VCaP (cell line): ENCODE data around the gene RHOC.

ENCODE experiments used
- H3K27ac ChIP-seq: fragments of 450-650 bp; 2 replicates; pipeline ENCODE4 v1.5.1; 2017
- TF ChIP-seq, protein P1 (sequence below): fragments of 450-650 bp; conservative IDR thresholded peaks from 2 replicates; pipeline ENCODE4 v1.5.1; 2017; ENCODE audit warnings: mild to moderate bottlenecking, moderate library complexity

RHOC gene

DNA sequence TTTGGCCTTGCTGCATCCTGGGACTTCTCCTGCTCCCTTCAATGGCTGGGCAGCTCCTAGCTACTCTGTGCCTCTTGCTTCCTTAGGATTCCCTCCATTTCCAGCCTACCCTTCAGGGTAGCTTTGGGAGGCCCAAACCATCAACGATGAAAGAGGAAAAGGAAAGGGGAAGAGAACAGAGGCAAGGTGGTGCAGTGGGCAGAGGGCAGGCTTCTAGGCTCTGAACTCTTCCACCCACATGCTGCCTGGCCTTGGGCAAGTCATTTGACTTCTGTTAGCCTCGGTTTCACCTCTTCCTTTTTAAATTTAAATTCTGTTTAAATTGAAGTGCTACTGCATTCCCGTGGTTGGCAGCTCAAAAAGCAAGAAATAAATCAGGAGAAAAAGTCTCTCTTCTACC lies 13.9 kb upstream of the RHOC start:
- TF ChIP-seq, protein P1, sequence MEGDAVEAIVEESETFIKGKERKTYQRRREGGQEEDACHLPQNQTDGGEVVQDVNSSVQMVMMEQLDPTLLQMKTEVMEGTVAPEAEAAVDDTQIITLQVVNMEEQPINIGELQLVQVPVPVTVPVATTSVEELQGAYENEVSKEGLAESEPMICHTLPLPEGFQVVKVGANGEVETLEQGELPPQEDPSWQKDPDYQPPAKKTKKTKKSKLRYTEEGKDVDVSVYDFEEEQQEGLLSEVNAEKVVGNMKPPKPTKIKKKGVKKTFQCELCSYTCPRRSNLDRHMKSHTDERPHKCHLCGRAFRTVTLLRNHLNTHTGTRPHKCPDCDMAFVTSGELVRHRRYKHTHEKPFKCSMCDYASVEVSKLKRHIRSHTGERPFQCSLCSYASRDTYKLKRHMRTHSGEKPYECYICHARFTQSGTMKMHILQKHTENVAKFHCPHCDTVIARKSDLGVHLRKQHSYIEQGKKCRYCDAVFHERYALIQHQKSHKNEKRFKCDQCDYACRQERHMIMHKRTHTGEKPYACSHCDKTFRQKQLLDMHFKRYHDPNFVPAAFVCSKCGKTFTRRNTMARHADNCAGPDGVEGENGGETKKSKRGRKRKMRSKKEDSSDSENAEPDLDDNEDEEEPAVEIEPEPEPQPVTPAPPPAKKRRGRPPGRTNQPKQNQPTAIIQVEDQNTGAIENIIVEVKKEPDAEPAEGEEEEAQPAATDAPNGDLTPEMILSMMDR, result no peak
- no peak overlapping the region for H3K27ac ChIP-seq

DNA sequence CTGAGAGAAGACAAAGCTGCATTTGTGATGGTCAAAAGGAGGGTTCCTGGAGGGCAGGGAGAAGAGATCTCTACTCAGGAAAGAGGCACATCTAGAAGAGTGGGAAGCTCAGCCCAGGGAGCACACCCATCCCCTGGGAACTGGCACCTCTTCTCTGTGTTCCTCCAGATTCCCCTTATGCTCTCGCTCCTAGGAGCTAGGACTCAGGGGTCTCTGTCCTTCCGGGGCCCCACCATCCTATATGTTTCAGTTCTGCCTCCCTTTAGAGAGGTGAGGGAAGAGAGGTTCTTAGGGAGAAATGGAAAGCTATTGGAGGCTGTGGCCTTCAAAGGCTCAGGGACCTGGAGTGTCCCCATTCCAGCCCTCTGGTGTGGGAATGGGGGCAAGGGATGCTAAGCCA lies 12.8 kb upstream of the RHOC start:
- no peak overlapping the region for H3K27ac ChIP-seq
- TF ChIP-seq, protein P1, result no peak

DNA sequence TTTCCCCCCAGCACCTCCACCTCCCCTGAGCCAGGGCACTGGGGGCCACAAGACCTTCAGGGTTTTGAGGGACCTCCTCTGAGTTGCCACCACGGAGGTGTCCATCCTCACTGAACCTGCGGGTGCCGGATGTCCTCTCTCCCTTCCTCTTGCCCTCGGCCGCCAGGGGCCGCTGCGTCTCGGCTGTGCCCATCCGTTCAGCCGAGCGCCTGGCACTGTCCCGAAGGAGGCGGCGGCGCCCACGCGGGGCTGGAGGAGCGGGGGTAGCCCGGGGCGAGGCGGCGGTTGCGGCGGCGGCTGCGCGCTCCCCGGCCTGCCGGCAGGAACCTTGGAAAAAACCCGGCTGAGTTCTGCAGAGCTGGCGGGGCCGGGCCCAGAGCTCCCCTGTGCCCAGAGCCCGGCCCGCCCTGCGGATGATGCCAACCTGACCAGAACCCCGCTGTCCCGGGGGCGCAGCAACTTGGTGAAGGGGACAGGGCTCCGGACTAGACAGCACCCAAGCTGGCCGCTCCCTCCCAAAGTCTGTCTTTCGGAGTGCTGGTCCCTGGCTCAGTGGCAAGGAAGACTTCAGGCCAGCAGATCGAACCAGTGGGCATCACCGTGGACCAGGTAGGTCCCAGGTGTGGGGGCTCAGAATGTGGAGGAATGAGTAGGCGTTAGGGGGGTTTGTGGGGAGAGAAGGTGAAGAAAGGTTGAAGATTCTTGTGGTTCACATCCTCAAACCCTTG lies 11.9 kb upstream of the RHOC start:
- peak overlapping the region; percentile 21; the same call in 1 of the 2 replicates for H3K27ac ChIP-seq
- TF ChIP-seq, protein P1, result peak; percentile 95

DNA sequence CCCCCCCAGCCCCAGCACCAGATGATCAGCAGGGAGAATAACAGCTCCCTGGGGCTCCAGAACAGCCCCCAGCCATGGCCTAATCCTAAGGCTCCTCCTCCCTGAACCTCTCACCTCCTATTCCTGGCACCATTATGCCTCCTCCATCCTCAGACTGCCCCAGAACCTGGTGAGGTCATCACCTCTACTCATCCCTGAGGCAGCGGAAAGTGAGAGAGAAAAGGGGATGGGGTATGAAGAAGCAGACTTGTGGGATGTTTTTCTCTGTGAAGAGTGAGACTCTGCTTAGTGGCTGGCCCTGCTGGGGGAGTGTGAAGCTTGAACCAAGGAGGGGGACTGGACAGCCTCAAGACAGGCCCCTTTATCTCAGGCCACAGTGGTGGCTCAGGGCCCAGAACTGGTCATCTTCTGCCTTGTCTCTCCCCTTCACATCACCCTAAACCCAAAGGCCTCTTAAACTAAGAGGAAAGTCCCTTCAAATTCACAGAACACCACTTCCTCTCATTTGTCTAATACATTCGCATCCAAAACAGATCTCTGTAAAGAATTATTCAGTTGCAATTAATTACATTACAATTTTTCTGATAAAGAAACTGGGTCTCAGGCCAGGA lies 10.4 kb upstream of the RHOC start:
- TF ChIP-seq, protein P1, result no peak
- H3K27ac ChIP-seq, result no peak overlapping the region

DNA sequence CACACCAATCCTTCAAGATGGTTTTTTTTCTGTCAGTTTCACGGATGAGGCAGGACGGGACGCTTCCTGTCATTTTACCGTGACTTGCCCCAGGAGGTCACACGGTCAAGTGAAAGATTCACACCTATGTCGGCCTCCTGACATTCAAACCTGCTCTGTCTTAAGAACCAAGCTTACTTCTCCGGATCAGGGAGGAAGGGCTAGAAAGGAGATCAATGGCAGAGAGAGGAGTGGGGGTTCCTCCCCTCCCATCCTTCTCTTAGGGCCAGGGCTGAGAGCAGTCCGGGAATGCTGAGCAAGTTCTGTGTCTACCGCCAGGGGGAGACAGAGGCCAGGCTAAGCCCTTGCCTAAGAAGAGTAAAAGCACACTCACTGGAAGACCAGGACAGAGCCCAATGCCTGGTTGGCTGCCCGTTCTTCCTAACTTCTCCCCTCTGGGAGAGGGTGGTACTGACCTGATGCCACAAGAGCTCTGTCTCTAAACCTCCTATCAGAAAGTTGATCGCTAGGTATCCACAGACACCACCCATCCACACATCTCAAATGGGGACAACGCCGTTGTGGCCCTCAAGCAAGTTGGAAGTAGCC lies 9.3 kb upstream of the RHOC start:
- peak overlapping the region; percentile 19; the same call in 1 of the 2 replicates for H3K27ac ChIP-seq

DNA sequence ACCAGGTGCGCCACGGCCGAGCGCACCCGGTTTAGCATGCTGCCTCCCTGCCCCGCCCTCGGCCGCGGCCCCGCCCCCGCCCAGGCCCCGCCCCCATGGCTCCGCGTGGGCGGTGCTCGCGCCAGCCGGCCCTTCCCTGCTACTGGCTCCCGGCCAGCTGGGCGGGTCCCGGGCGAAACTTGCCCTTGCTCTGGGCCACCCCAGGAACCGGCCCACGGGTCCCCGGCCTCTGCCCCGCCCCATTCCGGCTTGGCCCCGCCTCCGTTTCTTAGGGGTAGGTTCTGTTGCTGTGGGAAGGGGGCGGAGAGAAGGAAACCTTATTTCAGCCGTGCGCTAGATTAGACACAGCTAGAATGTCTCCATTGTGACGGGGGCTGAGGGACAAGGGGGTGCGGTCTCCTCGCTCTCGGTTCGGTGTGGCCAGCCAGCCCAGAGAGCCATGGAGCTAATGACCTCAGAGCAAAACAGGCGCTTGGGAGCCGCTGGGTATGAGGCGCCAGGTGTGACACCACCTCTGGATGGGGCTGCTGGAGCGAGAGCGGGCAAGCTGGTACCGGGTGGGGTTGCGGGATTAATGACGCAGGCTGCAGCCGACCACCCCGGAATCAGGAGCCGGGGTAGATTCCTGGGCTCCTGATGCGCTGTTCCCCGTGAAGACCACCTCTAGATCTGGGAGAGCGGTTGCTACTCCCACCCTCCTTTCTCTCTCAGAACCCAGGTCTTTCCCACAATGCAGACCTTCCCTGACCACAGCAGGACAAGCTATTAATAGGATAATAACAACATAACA lies 8.5 kb upstream of the RHOC start, which contains the start of gene PPM1J:
PPM1J (minus strand) TSS at position 69 of the 790 bp plus-strand sequence; CDS start at position 38, 31 bp downstream.
- TF ChIP-seq, protein P1, result no peak
- H3K27ac ChIP-seq, result peak within 1 kb of the TSS; percentile 40; the same call in 1 of the 2 replicates

More for the DNA sequence above, 9.3 kb upstream of the RHOC start:
- TF ChIP-seq, protein P1, result peak; percentile 89
